Pancreas (tissue), 10 donors: Measurements from ENCODE around the gene NOC4L. TPM values are rescaled to one million over a fixed set of nuclear protein-coding genes. Genes with fewer than 3 reads are reported as not detected.

ENCODE experiments used
- ATAC-seq, 4 donors: fragments of 200-7000 bp; cut with Tn5 transposase; one replicate each; pipeline versions ENCODE4 v1.8.0 to v1.9.1; 2020; ENCODE audit warnings: mild to moderate bottlenecking in 4 of 4, moderate library complexity in 4 of 4
- DNase-seq, 6 donors: peaks; one replicate each; pipeline ENCODE4 v3.0.0-alpha.2; 2020
- FAIRE-seq: peaks from 2 replicates; lab custom pipeline; 2012; peaks lifted over from hg19 to GRCh38; lab: Jason Lieb, UNC
- H3K27ac ChIP-seq, 4 donors: fragments of 200-600 bp; sonication (generic); 1 replicate in 3 of 4; 2 replicates in 1 of 4; pipeline versions ENCODE4 v1.5.0 to v1.8.0; 2020
- H3K27me3 ChIP-seq, 4 donors: fragments of 200-600 bp; one replicate each; pipeline ENCODE4 v1.8.0; 2021
- H3K36me3 ChIP-seq, 3 donors: fragments of 200-600 bp; sonication (generic) in 1 of 3; one replicate each; pipeline versions ENCODE4 v1.5.0 to v1.8.0; 2020 to 2021
- H3K4me1 ChIP-seq, 3 donors: fragments of 200-600 bp; one replicate each; pipeline ENCODE4 v1.8.0; 2021
- H3K4me3 ChIP-seq, 4 donors: fragments of 200-600 bp; sonication (generic) in 2 of 4; one replicate each; pipeline versions ENCODE4 v1.5.0 to v1.8.0; 2020 to 2021
- H3K9me3 ChIP-seq, 4 donors: fragments of 200-600 bp; one replicate each; pipeline ENCODE4 v1.8.0; 2021
- WGBS, 2 donors: extraction: QIAGEN DNeasy Blood & Tissue Kit; methylation state at CpG; one replicate each; pipeline ENCODE4 v1.1.7; 2013; 5-methylcytosine and 5-hydroxymethylcytosine counted together
- intact Hi-C, 3 donors: fragments of 100-400 bp; cut with DNase I; formaldehyde crosslinking; loops; one replicate each; pipeline versions ENCODE4 v1.11.1 to v1.14.2; 2022
- polyA plus RNA-seq, 2 donors: library from polyadenylated mRNA; stranded (reverse); fragments of 200-250 nt; gene quantifications; one replicate each; pipeline ENCODE4 v1.2.3, GENCODE V29; 2013
- total RNA-seq, 6 donors: library from RNA; stranded (reverse); fragmentation: NEBNext Ultra II Directional in 4 of 6; extraction: Animal tissue kit (Norgen Biotek cat#: 25700) in 4 of 6; gene quantifications; one replicate each; pipeline versions ENCODE4 v1.2.1 to v1.2.4, GENCODE V29; 2021 to 2023
- TF ChIP-seq, protein P1 (sequence below), 4 donors: fragments of 200-600 bp; sonication (generic) in 3 of 4; IDR thresholded peaks; one replicate each; pipeline versions ENCODE4 v1.5.0 to v1.8.0; 2021; ENCODE audit warnings: antibody characterized with exemption in 4 of 4
- donor health status: healthy with polysubstance abuse.
- donor health status: DM: no; HTN: no; CAD: no; lungs with moderate emphysema.
- donor health status: DM: no; HTN: no; CAD: no.
- donor health status: control.
- donor health status: control.
- donor health status: Bipolar disorder and iron deficiency.
- donor health status: DM: yes; HTN: yes; CAD: no.
- donor health status: DM: no; HTN: no; CAD: no.
- donor health status: DM: no; HTN: no; CAD: no.
- donor health status: DM: yes; HTN: yes; CAD: no.

NOC4L gene
- total and polyA plus RNA-seq, 8 donors, result 6.8 to 45.8 (median 8.8) TPM

GRCh38 chr12:132163911-132164288 lies 19.6 kb downstream of the NOC4L start:
- H3K27me3 ChIP-seq, result peaks cover 0 to 7% (median 0%) of the 10 kb centered on the region in 4 donors
- ATAC-seq (peak in 1 of 4 donors; percentile 19), DNase-seq (no peak), FAIRE-seq (no peak)
- intact Hi-C loops, result no loop called here
- WGBS, 2 donors, result 36 to 43% methylated on average over 11 of the region's 11 CpGs
- H3K27ac ChIP-seq, result no peak overlapping the region
- H3K4me3 ChIP-seq, result no peak overlapping the region
- no peaks in the 10 kb centered on the region for H3K9me3 ChIP-seq
- no peaks in the 10 kb centered on the region for H3K36me3 ChIP-seq
- TF ChIP-seq, protein P1, sequence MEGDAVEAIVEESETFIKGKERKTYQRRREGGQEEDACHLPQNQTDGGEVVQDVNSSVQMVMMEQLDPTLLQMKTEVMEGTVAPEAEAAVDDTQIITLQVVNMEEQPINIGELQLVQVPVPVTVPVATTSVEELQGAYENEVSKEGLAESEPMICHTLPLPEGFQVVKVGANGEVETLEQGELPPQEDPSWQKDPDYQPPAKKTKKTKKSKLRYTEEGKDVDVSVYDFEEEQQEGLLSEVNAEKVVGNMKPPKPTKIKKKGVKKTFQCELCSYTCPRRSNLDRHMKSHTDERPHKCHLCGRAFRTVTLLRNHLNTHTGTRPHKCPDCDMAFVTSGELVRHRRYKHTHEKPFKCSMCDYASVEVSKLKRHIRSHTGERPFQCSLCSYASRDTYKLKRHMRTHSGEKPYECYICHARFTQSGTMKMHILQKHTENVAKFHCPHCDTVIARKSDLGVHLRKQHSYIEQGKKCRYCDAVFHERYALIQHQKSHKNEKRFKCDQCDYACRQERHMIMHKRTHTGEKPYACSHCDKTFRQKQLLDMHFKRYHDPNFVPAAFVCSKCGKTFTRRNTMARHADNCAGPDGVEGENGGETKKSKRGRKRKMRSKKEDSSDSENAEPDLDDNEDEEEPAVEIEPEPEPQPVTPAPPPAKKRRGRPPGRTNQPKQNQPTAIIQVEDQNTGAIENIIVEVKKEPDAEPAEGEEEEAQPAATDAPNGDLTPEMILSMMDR (IDR thresholded peaks at IDR 0.05), result no peak
- H3K4me1 ChIP-seq, result no peaks in the 10 kb centered on the region

DNA sequence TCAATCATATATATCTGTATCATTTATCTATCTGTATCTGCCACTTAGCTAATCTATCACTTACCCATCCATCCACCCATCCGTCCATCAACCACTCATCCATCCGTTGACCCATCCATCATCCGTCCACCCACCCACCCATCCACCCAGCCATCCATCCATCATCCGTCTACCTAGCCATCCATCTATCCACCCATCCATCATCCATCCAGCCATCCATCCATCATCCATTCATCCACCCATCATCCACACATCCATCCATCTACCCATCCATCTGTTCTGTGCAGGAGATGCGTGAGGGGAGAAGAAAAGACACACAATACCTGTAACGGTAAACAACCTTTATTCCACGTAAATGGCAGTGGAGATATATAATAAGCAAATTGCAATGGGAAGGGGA lies 20.2 kb downstream of the NOC4L start:
- WGBS, 2 donors, result 55 to 75% methylated on average over 7 of the region's 7 CpGs
- Histone ChIP-seq H3K4me1 (no peaks in the 10 kb centered on the region), H3K27ac (no peak overlapping the region), H3K36me3 (no peaks in the 10 kb centered on the region), H3K4me3 (no peak overlapping the region), H3K27me3 (peaks cover 0 to 7% (median 0%) of the 10 kb centered on the region in 4 donors), H3K9me3 (no peaks in the 10 kb centered on the region)
- TF ChIP-seq, protein P1 (IDR thresholded peaks at IDR 0.05), result no peak
- ATAC-seq (no peak), FAIRE-seq (no peak), DNase-seq (no peak)
- intact Hi-C loops, result no loop called here

DNA sequence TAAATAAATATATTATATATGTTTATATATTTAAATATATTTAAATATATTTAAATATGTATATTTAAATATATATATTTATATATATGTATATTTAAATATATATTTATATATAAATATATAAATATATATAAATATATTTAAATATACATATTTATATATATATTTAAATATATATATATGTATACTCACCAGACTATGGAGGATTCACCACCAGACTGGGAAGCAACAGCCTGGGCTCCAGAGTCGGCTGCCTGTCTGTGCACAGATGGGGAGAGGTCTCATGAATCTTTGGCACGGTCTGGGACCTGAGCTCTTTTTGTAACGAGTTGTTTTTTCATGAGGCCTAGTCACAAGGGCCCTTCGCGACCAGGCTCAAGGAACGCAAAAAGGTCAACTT lies 21.3 kb downstream of the NOC4L start:
- TF ChIP-seq, protein P1 (IDR thresholded peaks at IDR 0.05), result no peak
- intact Hi-C loops, result no loop called here
- 93 to 94% methylated on average over 6 of the region's 6 CpGs for WGBS, 2 donors
- no peak overlapping the region for H3K27ac ChIP-seq
- DNase-seq (no peak), FAIRE-seq (no peak), ATAC-seq (no peak)
- no peaks in the 10 kb centered on the region for H3K36me3 ChIP-seq
- no peaks in the 10 kb centered on the region for H3K4me1 ChIP-seq
- no peak overlapping the region for H3K4me3 ChIP-seq
- no peaks in the 10 kb centered on the region for H3K9me3 ChIP-seq
- peaks cover 0 to 7% (median 0%) of the 10 kb centered on the region in 4 donors for H3K27me3 ChIP-seq

- no peak overlapping the region for H3K4me3 ChIP-seq
- H3K27ac ChIP-seq, result no peak overlapping the region
- TF ChIP-seq, protein P1 (IDR thresholded peaks at IDR 0.05), result no peak
- intact Hi-C loops, result no loop called here
- DNase-seq, result no peak
- H3K36me3 ChIP-seq, result no peaks in the 10 kb centered on the region
- 83 to 89% methylated on average over 2 of the region's 2 CpGs for WGBS, 2 donors
- no peak for FAIRE-seq
- H3K27me3 ChIP-seq, result peaks cover 0 to 7% (median 0%) of the 10 kb centered on the region in 4 donors
- H3K9me3 ChIP-seq, result no peaks in the 10 kb centered on the region
- ATAC-seq, result no peak
- H3K4me1 ChIP-seq, result no peaks in the 10 kb centered on the region
Observed at GRCh38 chr12:132166093-132166492, 21.8 kb downstream of the NOC4L start.

DNA sequence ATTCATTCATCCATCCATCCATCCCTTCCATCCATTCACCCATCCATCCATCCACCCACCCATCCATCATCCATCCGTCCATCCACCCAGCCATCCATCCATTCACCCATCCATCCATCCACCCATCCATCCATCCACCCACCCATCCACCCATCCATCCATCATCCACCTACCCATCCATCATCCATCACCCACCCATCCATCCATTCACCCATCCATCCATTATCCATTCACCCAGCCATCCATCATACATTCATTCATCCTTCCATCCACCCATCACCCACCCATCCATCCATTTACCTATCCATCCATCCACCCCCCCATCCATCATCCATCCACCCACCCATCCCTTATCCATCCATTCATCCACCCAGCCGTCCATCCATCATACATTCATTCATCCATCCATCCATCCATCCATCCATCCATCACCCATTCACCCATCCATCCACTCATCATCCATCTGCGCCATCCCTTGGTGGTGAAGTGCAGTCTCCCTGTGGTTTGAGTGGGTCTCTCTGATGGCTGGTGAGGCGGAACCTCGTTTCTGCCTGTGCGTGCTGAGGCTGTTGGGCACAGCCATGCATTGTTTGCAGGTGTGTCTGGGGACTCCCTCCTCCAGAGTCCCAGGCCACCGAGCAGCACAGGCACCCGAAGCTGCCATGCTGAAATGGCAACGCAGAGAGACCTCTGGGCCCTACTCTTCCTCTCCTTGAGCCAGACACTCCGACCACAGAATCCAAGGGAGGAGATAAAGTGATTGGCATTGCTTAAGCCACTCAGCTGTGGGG lies 22.7 kb downstream of the NOC4L start:
- no peaks in the 10 kb centered on the region for H3K36me3 ChIP-seq
- FAIRE-seq (no peak), ATAC-seq (no peak), DNase-seq (peak in 1 of 6 donors; percentile 33)
- no peaks in the 10 kb centered on the region for H3K9me3 ChIP-seq
- TF ChIP-seq, protein P1 (IDR thresholded peaks at IDR 0.05), result no peak
- intact Hi-C loops, result no loop called here
- H3K4me3 ChIP-seq, result no peak overlapping the region
- no peak overlapping the region for H3K27ac ChIP-seq
- H3K27me3 ChIP-seq, result peaks cover 0 to 7% (median 0%) of the 10 kb centered on the region in 4 donors
- 80 to 88% methylated on average over 10 of the region's 10 CpGs for WGBS, 2 donors
- H3K4me1 ChIP-seq, result no peaks in the 10 kb centered on the region
